ENCODE results near the gene ALDH1A1. TPM values are rescaled to one million over a fixed set of nuclear protein-coding genes. Genes with fewer than 3 reads are reported as not detected.

ALDH1A1 gene
- total and polyA plus RNA-seq, 9 of the 15 experiments (the other 6 are each of a cell fraction or from before 2014, with no cell fraction given): 1.8 to 86.3 (median 24.4) TPM

- intact Hi-C loops (cut with micrococcal nuclease) (loop anchor here (5.0 kb wide), 3 partner anchors 107 to 327 kb away; no protein-coding TSS in a partner anchor), in situ Hi-C loops (cut with MboI) (loop anchor here (5.0 kb wide), 1 partner anchor 232 kb away; no protein-coding TSS in a partner anchor)
- 100% methylated on average over 1 of the region's 1 CpG for WGBS (ENCODE audit: insufficient coverage, low coverage, missing lambda C conversion rate)
- H3K4me1 ChIP-seq (replicated peaks in 1 of 2; ENCODE audit: control insufficient read depth in 2 of 2, insufficient read depth in 2 of 2, low read length in 2 of 2): peaks cover 0 to 18% of the 10 kb centered on the region in 2 experiments; a peak in 4 of 5 replicates
- no peak for ATAC-seq
- no peak overlapping the region for H3K27ac ChIP-seq (ENCODE audit: extremely low read depth, low read depth, low read length)
- H3K9me1 ChIP-seq (ENCODE audit: control insufficient read depth, insufficient read depth, low read length): no peaks in the 10 kb centered on the region
- ChIA-PET POLR2A (no interaction called here), CTCF (ENCODE audit: low intra/inter-chr PET ratio) (interaction anchor here (0.7 kb wide), 1 partner anchor 227 kb away, joined by 3 read pairs; no protein-coding TSS in a partner anchor)
- no peak overlapping the region for H2AFZ ChIP-seq (ENCODE audit: low read depth, low read length)
- H3K4me3 ChIP-seq: no peak overlapping the region
- no TSS peak for BruUV-seq (replicated peaks)
- no peak overlapping the region for H3K4me2 ChIP-seq (ENCODE audit: insufficient read depth, low read length)
- no peaks in the 10 kb centered on the region for H3K27me3 ChIP-seq (ENCODE audit: control insufficient read depth in 2 of 2, insufficient read depth in 2 of 2, low read length in 2 of 2)
- FAIRE-seq: no peak
- H3K9me3 ChIP-seq (replicated peaks; ENCODE audit: control insufficient read depth, insufficient read depth, low read depth, low read length): no peaks in the 10 kb centered on the region
- no peaks in the 10 kb centered on the region for H3K36me3 ChIP-seq (ENCODE audit: control insufficient read depth, insufficient read depth, low read length)
- no peaks in the 10 kb centered on the region for H4K20me1 ChIP-seq (replicated peaks; ENCODE audit: control insufficient read depth, insufficient read depth, low read length)
- H3K9ac ChIP-seq (ENCODE audit: insufficient read depth in 1 of 2, low read depth in 2 of 2, low read length in 2 of 2): no peak overlapping the region
- no peaks in the 10 kb centered on the region for H3K79me2 ChIP-seq (ENCODE audit: control insufficient read depth, insufficient read depth, low read length)
- no peak for DNase-seq (ENCODE audit: extremely low read depth in 1 of 4, low spot score in 3 of 4)
- no peak for TF ChIP-seq TCF7L2 (IDR thresholded peaks at IDR 0.05; ENCODE audit: low read depth, low read length)
- TF ChIP-seq ZNF696 (CRISPR knock-in tag; conservative IDR thresholded peaks at IDR 0.05): no peak
- TF ChIP-seq CBX1 (IDR thresholded peaks at IDR 0.05; ENCODE audit: low read depth): no peak
- TF ChIP-seq E2F1 (CRISPR knock-in tag; IDR thresholded peaks at IDR 0.05): no peak
- no peak for TF ChIP-seq NCOA1 (IDR thresholded peaks at IDR 0.05; ENCODE audit: low read depth)
- TF ChIP-seq, protein P1, sequence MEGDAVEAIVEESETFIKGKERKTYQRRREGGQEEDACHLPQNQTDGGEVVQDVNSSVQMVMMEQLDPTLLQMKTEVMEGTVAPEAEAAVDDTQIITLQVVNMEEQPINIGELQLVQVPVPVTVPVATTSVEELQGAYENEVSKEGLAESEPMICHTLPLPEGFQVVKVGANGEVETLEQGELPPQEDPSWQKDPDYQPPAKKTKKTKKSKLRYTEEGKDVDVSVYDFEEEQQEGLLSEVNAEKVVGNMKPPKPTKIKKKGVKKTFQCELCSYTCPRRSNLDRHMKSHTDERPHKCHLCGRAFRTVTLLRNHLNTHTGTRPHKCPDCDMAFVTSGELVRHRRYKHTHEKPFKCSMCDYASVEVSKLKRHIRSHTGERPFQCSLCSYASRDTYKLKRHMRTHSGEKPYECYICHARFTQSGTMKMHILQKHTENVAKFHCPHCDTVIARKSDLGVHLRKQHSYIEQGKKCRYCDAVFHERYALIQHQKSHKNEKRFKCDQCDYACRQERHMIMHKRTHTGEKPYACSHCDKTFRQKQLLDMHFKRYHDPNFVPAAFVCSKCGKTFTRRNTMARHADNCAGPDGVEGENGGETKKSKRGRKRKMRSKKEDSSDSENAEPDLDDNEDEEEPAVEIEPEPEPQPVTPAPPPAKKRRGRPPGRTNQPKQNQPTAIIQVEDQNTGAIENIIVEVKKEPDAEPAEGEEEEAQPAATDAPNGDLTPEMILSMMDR (IDR thresholded peaks at IDR 0.05 in 2 of 3, conservative IDR thresholded peaks at IDR 0.05 in 1 of 3; ENCODE audit: insufficient read depth in 2 of 3, low read depth in 1 of 3, low read length in 3 of 3): no peak
- no peak for TF ChIP-seq ZZZ3 (IDR thresholded peaks at IDR 0.05)
- no peak for TF ChIP-seq ZNF551 (CRISPR knock-in tag; IDR thresholded peaks at IDR 0.05)
- no peak for TF ChIP-seq KLF1 (tag; IDR thresholded peaks at IDR 0.05)
- no peak for TF ChIP-seq MAFK (IDR thresholded peaks at IDR 0.05; ENCODE audit: low read length)
- TF ChIP-seq NFYB (IDR thresholded peaks at IDR 0.05; ENCODE audit: extremely low read depth, insufficient read length): no peak
- TF ChIP-seq ZNF184 (CRISPR knock-in tag; IDR thresholded peaks at IDR 0.05): no peak
- TF ChIP-seq ZNF444 (CRISPR knock-in tag; IDR thresholded peaks at IDR 0.05): no peak
- TF ChIP-seq ZNF584 (CRISPR knock-in tag; IDR thresholded peaks at IDR 0.05; ENCODE audit: low read depth): no peak
- TF ChIP-seq ZNF79 (CRISPR knock-in tag; IDR thresholded peaks at IDR 0.05; ENCODE audit: low read depth): no peak
- TF ChIP-seq ZBTB43 (CRISPR knock-in tag; IDR thresholded peaks at IDR 0.05): no peak
Measured at GRCh38 chr9:72855321-72855720, 97.5 kb downstream of the ALDH1A1 start.
